GM04504 (cell line): ENCODE results near the gene MAP3K14.

ENCODE experiments used
- DNase-seq: peaks from one replicate; pipeline ENCODE4 v3.0.0-alpha.2; 2012; ENCODE audit warnings: low read depth

Gene MAP3K14

DNA sequence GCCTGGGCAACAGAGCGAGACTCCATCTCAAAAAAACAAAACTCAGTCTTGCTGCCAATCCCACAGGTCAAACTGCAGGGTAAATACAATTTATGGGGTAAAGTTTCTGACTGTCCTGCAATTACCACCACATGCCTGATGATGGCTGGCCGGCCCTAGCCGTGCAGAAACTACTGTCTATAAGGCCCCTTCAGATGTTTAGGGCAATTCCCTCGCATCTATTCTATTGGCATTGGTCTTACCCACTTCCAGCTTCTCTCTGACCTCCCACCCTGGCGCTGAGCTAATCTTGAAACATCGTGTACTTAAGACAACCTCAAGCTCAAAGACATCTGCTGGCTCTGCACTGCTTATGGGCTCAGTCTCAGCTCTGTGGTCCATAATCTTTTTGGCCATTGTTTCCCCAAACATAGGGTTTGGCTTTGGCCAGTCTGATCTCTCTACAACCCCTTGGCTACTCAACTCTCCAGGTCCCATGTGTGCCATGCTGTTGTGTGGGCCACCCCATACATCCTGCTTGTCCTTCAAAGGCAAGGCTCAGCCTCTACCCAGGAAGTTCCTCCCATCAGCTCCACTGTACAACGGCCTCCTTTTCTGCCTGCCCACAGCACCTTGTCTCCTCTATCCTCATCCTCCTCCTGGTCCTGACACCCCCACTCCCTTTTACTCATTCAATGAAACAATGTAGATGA lies 16.6 kb downstream of the MAP3K14 start:
- no peak for DNase-seq

DNA sequence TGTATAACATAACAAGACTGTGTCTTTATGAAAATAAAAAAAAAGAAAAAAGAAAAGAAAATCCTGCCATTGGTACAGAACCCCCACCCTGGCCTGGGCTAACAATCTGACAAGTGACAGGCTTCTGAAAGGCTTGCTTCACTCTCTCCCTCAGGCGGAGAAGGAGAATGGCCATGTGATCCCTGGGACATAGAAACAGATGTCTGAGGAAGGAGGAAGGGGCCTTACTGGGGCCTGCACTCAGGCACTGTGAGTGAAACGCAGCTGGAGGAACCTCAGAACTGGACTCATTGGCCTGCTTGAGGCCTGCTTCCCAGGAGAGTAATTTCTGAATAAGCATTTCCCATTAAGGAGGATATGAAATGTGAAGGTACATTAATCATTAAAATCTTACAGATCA lies 17.5 kb downstream of the MAP3K14 start:
- no peak for DNase-seq

GRCh38 chr17:45298546-45299285 lies 18.1 kb downstream of the MAP3K14 start:
- DNase-seq = no peak

DNA sequence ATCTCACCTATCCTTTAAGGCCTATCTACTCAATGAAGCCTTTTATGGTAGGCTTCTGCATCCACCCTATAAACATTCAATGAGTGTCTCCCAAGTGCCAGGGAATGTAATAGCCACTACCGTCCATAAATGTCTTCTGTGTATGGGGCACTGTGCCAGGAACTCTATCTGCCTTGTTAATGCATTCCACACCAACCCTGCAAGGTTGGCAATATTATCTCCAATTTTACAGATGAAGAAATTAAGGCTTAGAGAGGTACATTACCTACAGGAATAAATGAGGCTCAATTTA lies 20.0 kb downstream of the MAP3K14 start:
- no peak for DNase-seq

- DNase-seq = no peak
Measured at GRCh38 chr17:45296003-45296832, 20.6 kb downstream of the MAP3K14 start.

GRCh38 chr17:45294506-45294905 lies 22.3 kb downstream of the MAP3K14 start:
- no peak for DNase-seq

DNA sequence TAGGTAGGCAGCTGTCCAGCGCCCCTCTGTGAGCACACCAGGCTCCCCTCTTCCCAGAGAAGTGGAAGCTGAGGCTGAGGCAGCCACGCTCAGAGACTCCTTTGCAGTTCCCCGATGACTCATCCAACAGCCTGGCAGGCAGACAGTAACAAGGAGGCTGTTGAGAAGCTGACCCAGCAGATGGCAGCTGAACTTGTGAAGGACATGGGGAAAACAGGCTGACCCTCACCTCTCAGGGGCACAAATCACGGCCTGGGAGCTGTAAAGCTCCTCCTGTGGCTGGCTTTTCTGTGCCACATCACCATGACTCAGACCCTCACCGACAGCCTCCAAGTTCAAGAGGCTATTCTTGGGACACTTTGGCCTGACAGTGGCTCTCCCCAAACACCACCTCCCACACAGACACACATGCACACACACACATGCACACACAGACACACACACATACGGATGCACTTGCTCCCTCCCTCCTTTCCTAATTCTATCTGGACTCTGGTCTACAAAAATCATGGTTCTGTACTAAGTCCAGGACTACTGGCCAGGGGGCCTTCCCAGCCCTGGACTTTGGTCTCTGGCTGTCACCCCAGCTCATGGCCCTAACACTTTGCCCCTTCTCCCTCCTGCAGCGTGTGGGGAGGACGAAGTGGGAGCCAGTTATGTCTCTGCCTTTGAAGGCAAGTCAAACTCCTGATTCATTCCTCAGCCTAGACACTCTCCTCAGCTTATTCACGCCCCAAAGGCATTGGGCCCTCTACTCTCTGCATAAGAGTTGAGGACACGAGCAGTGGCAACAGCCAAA lies 23.2 kb downstream of the MAP3K14 start:
- peak; percentile 91 for DNase-seq

GRCh38 chr17:45292696-45293412 lies 24.0 kb downstream of the MAP3K14 start:
- no peak for DNase-seq

DNA sequence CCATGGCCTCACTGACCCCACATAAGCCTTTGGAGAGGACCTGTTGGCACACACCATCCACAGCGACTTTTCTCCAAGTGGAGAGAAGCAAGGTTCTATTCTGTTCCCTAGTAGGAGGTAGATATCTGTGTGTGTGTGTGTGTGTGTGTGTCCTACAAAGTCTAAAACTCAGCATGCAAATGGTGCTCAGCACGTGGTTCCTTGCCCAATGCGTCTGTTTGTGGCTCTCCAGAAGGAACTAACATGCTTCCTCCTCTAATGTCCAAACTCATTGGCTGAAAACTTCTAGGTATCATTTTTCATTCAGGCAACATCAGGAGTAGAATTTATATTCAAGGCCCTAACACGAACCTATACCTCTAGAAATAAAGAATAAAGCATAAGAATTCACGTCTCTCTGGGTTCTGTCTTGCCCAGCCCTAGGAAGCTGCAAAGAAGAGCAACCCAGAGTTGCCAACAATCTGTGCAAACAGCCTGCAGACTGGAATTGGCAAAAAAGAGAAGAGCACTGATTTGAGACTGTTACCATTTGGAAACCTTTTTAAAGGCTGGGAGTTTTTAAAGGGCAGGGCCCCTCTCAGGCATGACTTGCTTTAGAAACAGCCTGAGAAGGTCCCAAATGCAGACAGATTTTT lies 25.5 kb downstream of the MAP3K14 start:
- DNase-seq = no peak

GRCh38 chr17:45290269-45290765 lies 26.5 kb downstream of the MAP3K14 start:
- DNase-seq = no peak

GRCh38 chr17:45289301-45290268 lies 27.2 kb downstream of the MAP3K14 start:
- no peak for DNase-seq

GRCh38 chr17:45288825-45289224 lies 28.0 kb downstream of the MAP3K14 start:
- no peak for DNase-seq

GRCh38 chr17:45287526-45288500 lies 29.0 kb downstream of the MAP3K14 start:
- DNase-seq = no peak

GRCh38 chr17:45286286-45286685 lies 30.5 kb downstream of the MAP3K14 start:
- DNase-seq = no peak

GRCh38 chr17:45284176-45285140 lies 32.4 kb downstream of the MAP3K14 start:
- no peak for DNase-seq

GRCh38 chr17:45283711-45284110 lies 33.1 kb downstream of the MAP3K14 start:
- no peak for DNase-seq
